CD14-positive monocyte (primary cell): ENCODE measurements around the gene ARSI. TPM values are rescaled to one million over a fixed set of nuclear protein-coding genes. Genes with fewer than 3 reads are reported as not detected.

Source experiments
- DNase-seq, 3 donors: peaks; one replicate each; pipeline ENCODE4 v3.0.0-alpha.2; 2011 to 2022
- H2AFZ ChIP-seq: 2 replicates; pipeline ENCODE4 v1.6.0; 2012; ENCODE audit warnings: mild to moderate bottlenecking, low read depth, low read length, inconsistent platforms; ENCODE audit not compliant: insufficient read depth, poor library complexity, severe bottlenecking
- H3K27ac ChIP-seq, 2 donors: 1 replicate in 1 of 2; 2 replicates in 1 of 2; pipeline ENCODE4 v1.5.1; 2012 to 2013; ENCODE audit warnings: low read length in 2 of 2, control low read depth in 1 of 2, inconsistent platforms in 1 of 2, low read depth in 1 of 2, mild to moderate bottlenecking in 1 of 2
- H3K27me3 ChIP-seq, 2 donors: one replicate each; pipeline versions ENCODE4 v1.6.0 to v1.6.1; 2011 to 2013; ENCODE audit warnings: low read length in 2 of 2; ENCODE audit not compliant: control insufficient read depth in 2 of 2, insufficient read depth in 2 of 2
- H3K36me3 ChIP-seq, 2 donors: replicated peaks in 1 of 2; 1 replicate in 1 of 2; 2 replicates in 1 of 2; pipeline versions ENCODE4 v1.5.1 to v1.6.1; 2012 to 2013; ENCODE audit warnings: low read length in 2 of 2, control low read depth in 1 of 2, inconsistent platforms in 1 of 2, mild to moderate bottlenecking in 1 of 2; ENCODE audit not compliant: insufficient read depth in 2 of 2, control insufficient read depth in 1 of 2
- H3K4me1 ChIP-seq, 2 donors: 1 replicate in 1 of 2; 2 replicates in 1 of 2; pipeline versions ENCODE4 v1.5.1 to v1.6.1; 2012 to 2013; ENCODE audit warnings: low read length in 2 of 2, control low read depth in 1 of 2, inconsistent platforms in 1 of 2, mild to moderate bottlenecking in 1 of 2, moderate library complexity in 1 of 2; ENCODE audit not compliant: insufficient read depth in 2 of 2, control insufficient read depth in 1 of 2
- H3K4me2 ChIP-seq: replicated peaks from 2 replicates; pipeline ENCODE3; 2012; ENCODE audit warnings: low read length, moderate library complexity, mild to moderate bottlenecking; ENCODE audit not compliant: poor library complexity, severe bottlenecking; ENCODE audit errors: extremely low read depth
- H3K4me3 ChIP-seq, 3 experiments: fragments of 200-600 bp in 1 of 3; sonication (generic) in 1 of 3; replicated peaks in 1 of 3; 1 replicate in 2 of 3; 2 replicates in 1 of 3; pipeline ENCODE4 v1.5.1; 2011 to 2013; ENCODE audit warnings: low read length in 3 of 3, mild to moderate bottlenecking in 3 of 3, control low read depth in 2 of 3, low read depth in 2 of 3, inconsistent platforms in 1 of 3, moderate library complexity in 1 of 3
- H3K79me2 ChIP-seq: 2 replicates; pipeline ENCODE4 v1.6.0; 2012; ENCODE audit warnings: mild to moderate bottlenecking, control low read depth, inconsistent platforms, low read length, moderate library complexity; ENCODE audit not compliant: insufficient read depth
- H3K9ac ChIP-seq: 2 replicates; pipeline ENCODE4 v1.6.0; 2017; ENCODE audit warnings: low read length, mild to moderate bottlenecking; ENCODE audit not compliant: insufficient read depth, poor library complexity, severe bottlenecking
- H3K9me3 ChIP-seq, 2 donors: replicated peaks in 1 of 2; 1 replicate in 1 of 2; 2 replicates in 1 of 2; pipeline versions ENCODE4 v1.5.1 to v1.6.1; 2012 to 2013; ENCODE audit warnings: low read length in 2 of 2, control low read depth in 1 of 2; ENCODE audit not compliant: control insufficient read depth in 1 of 2, insufficient read depth in 1 of 2
- H4K20me1 ChIP-seq: 2 replicates; pipeline ENCODE4 v1.6.0; 2012; ENCODE audit warnings: mild to moderate bottlenecking, low read length, control low read depth, moderate library complexity; ENCODE audit not compliant: insufficient read depth
- H3K27ac Mint-ChIP-seq, 7 donors: one replicate each; pipeline ENCODE4 v1.8.0; 2020; ENCODE audit warnings: mild to moderate bottlenecking in 7 of 7, mixed read lengths in 7 of 7, moderate library complexity in 6 of 7, inconsistent platforms in 2 of 7
- H3K27me3 Mint-ChIP-seq, 3 donors: one replicate each; pipeline ENCODE4 v1.8.0; 2021 to 2022; ENCODE audit warnings: low read depth in 3 of 3, mild to moderate bottlenecking in 3 of 3, mixed read lengths in 3 of 3, moderate library complexity in 3 of 3, inconsistent platforms in 1 of 3
- H3K36me3 Mint-ChIP-seq, 2 donors: one replicate each; pipeline ENCODE4 v1.8.0; 2020; ENCODE audit warnings: mixed read lengths in 2 of 2, inconsistent platforms in 1 of 2, mild to moderate bottlenecking in 1 of 2
- H3K4me1 Mint-ChIP-seq: one replicate; pipeline ENCODE4 v1.8.0; 2020; ENCODE audit warnings: mild to moderate bottlenecking, mixed read lengths
- H3K4me3 Mint-ChIP-seq, 2 donors: one replicate each; pipeline ENCODE4 v1.8.0; 2020; ENCODE audit warnings: mild to moderate bottlenecking in 2 of 2, mixed read lengths in 2 of 2, moderate library complexity in 1 of 2
- H3K9me3 Mint-ChIP-seq, 7 donors: one replicate each; pipeline ENCODE4 v1.8.0; 2020 to 2022; ENCODE audit warnings: mixed read lengths in 7 of 7, mild to moderate bottlenecking in 6 of 7, moderate library complexity in 6 of 7, inconsistent platforms in 2 of 7
- CTCF ChIP-seq: fragments of 200-600 bp; IDR thresholded peaks from one replicate; pipeline ENCODE4 v1.8.0; 2022; ENCODE audit warnings: antibody characterized with exemption, mild to moderate bottlenecking
- WGBS: methylation state at CpG from one replicate; pipeline ENCODE4 v1.1.5; 2013; ENCODE audit warnings: missing lambda C conversion rate; ENCODE audit not compliant: insufficient coverage; 5-methylcytosine and 5-hydroxymethylcytosine counted together
- intact Hi-C, 2 donors: fragments of 100-400 bp; cut with micrococcal nuclease; formaldehyde crosslinking; loops; one replicate each; pipeline versions ENCODE4 v1.15.0 to v1.15.1; 2023
- polyA plus RNA-seq, 3 donors: library from polyadenylated mRNA; depleted of rRNA in 1 of 3; unstranded in 2 of 3; stranded (reverse) in 1 of 3; fragments of 300-500 nt in 2 of 3; fragments of >200 nt in 1 of 3; fragmentation: Illumina TruSeq in 2 of 3; gene quantifications; 1 replicate in 2 of 3; 2 replicates in 1 of 3; pipeline ENCODE4 v1.2.3, GENCODE V29; 2012 to 2021

ARSI gene
- polyA plus RNA-seq, 3 donors = not detected

- no peaks in the 10 kb centered on the region for H3K9me3 ChIP-seq
- no peak overlapping the region for H3K4me2 ChIP-seq
- intact Hi-C loops = no loop called here
- no peak overlapping the region for H3K27ac ChIP-seq
- no peak for DNase-seq
- H3K9me3 Mint-ChIP-seq = peaks cover 0 to 4% (median 0%) of the 10 kb centered on the region in 7 donors
- H3K4me3 Mint-ChIP-seq = no peak overlapping the region
- no peaks in the 10 kb centered on the region for H3K36me3 ChIP-seq
- no peaks in the 10 kb centered on the region for H3K79me2 ChIP-seq
- H3K27me3 Mint-ChIP-seq = peaks cover 17 to 27% (median 19%) of the 10 kb centered on the region in 3 donors
- no peak overlapping the region for H3K4me3 ChIP-seq
- no peaks in the 10 kb centered on the region for H3K36me3 Mint-ChIP-seq
- no peaks in the 10 kb centered on the region for H3K4me1 ChIP-seq
- no peaks in the 10 kb centered on the region for H4K20me1 ChIP-seq
- no peak overlapping the region for H3K27ac Mint-ChIP-seq
- 95% methylated on average over 36 of the region's 36 CpGs for WGBS
- H3K27me3 ChIP-seq = peaks cover 13 to 24% of the 10 kb centered on the region in 2 donors
- no peak for TF ChIP-seq CTCF
- peaks cover under 1% of the 10 kb centered on the region for H3K4me1 Mint-ChIP-seq
- no peak overlapping the region for H3K9ac ChIP-seq
- no peak overlapping the region for H2AFZ ChIP-seq
Observed at GRCh38 chr5:150297236-150297890, 5.3 kb downstream of the ARSI start.

GRCh38 chr5:150296496-150296895 is 6.2 kb downstream of the ARSI start:
- no peak for DNase-seq
- Mint-ChIP-seq H3K27me3 (peaks cover 12 to 20% (median 13%) of the 10 kb centered on the region in 3 donors), H3K4me3 (no peak overlapping the region), H3K36me3 (no peaks in the 10 kb centered on the region), H3K4me1 (peaks cover 5% of the 10 kb centered on the region), H3K9me3 (peaks cover 0 to 4% (median 0%) of the 10 kb centered on the region in 7 donors), H3K27ac (no peak overlapping the region)
- Histone ChIP-seq H2AFZ (no peak overlapping the region), H3K4me1 (peaks cover 4 to 6% of the 10 kb centered on the region in 2 donors), H3K9me3 (no peaks in the 10 kb centered on the region), H4K20me1 (no peaks in the 10 kb centered on the region), H3K36me3 (no peaks in the 10 kb centered on the region), H3K9ac (no peak overlapping the region), H3K4me2 (no peak overlapping the region), H3K4me3 (no peak overlapping the region), H3K27me3 (peaks cover 6 to 17% of the 10 kb centered on the region in 2 donors), H3K27ac (no peak overlapping the region), H3K79me2 (no peaks in the 10 kb centered on the region)
- no peak for TF ChIP-seq CTCF
- 96% methylated on average over 5 of the region's 7 CpGs for WGBS
- intact Hi-C loops = no loop called here
